ENCODE results near the gene CENPA.
A peak's percentile ranks its signal among the peaks of the same experiment; 100 is the strongest.
"Not testable (repeated sequence)": the region's sequence is repeated elsewhere in the genome, so short reads cannot be mapped to it uniquely, and the experiment has no call there.

CENPA gene

GRCh38 chr2:26786207-26787028, 562 bp downstream of the CENPA start:
- peak; percentile 53 for DNase-seq (ENCODE audit: low read depth, low spot score)

- DNase-seq (ENCODE audit: low read depth, low spot score): no peak
Measured at GRCh38 chr2:26792720-26793119, 6.9 kb downstream of the CENPA start.

- no peak for DNase-seq (ENCODE audit: low read depth, low spot score)
Measured at GRCh38 chr2:26793518-26793917, 7.7 kb downstream of the CENPA start.

- not testable (repeated sequence) for DNase-seq (ENCODE audit: low read depth, low spot score)
Measured at GRCh38 chr2:26795135-26795534, 9.3 kb downstream of the CENPA start.

- no peak for DNase-seq (ENCODE audit: low read depth, low spot score)
Measured at GRCh38 chr2:26801328-26801727, 15.5 kb downstream of the CENPA start.

GRCh38 chr2:26801796-26802195, 15.9 kb downstream of the CENPA start:
- DNase-seq (ENCODE audit: low read depth, low spot score): no peak

GRCh38 chr2:26805241-26805676, 19.4 kb downstream of the CENPA start:
- DNase-seq (ENCODE audit: low read depth, low spot score): peak; percentile 14

- peak; percentile 22 for DNase-seq (ENCODE audit: low read depth, low spot score)
Measured at GRCh38 chr2:26807788-26808460, 22.1 kb downstream of the CENPA start.

GRCh38 chr2:26809211-26809610, 23.4 kb downstream of the CENPA start:
- no peak for DNase-seq (ENCODE audit: low read depth, low spot score)

GRCh38 chr2:26809876-26810577, 24.2 kb downstream of the CENPA start:
- DNase-seq (ENCODE audit: low read depth, low spot score): no peak

- no peak for DNase-seq (ENCODE audit: low read depth, low spot score)
Measured at GRCh38 chr2:26811261-26811660, 25.4 kb downstream of the CENPA start.

- peak; percentile 14 for DNase-seq (ENCODE audit: low read depth, low spot score)
Measured at GRCh38 chr2:26811791-26812694, 26.2 kb downstream of the CENPA start.

- DNase-seq (ENCODE audit: low read depth, low spot score): no peak
Measured at GRCh38 chr2:26812731-26813130, 26.9 kb downstream of the CENPA start.

GRCh38 chr2:26814072-26814765, 28.4 kb downstream of the CENPA start:
- not testable (repeated sequence) for DNase-seq (ENCODE audit: low read depth, low spot score)

GRCh38 chr2:26816893-26817292, 31.0 kb downstream of the CENPA start:
- DNase-seq (ENCODE audit: low read depth, low spot score): peak; percentile 74

GRCh38 chr2:26818255-26818654, 32.4 kb downstream of the CENPA start:
- DNase-seq (ENCODE audit: low read depth, low spot score): no peak

- no peak for DNase-seq (ENCODE audit: low read depth, low spot score)
Measured at GRCh38 chr2:26818972-26819371, 33.1 kb downstream of the CENPA start.

- no peak for DNase-seq (ENCODE audit: low read depth, low spot score)
Measured at GRCh38 chr2:26820932-26821331, 35.1 kb downstream of the CENPA start.

GRCh38 chr2:26822877-26823276, 37.0 kb downstream of the CENPA start:
- no peak for DNase-seq (ENCODE audit: low read depth, low spot score)

- no peak for DNase-seq (ENCODE audit: low read depth, low spot score)
Measured at GRCh38 chr2:26838121-26838906, 52.5 kb downstream of the CENPA start.
